HG02885 (cell line): ENCODE data around the gene CD99L2.
A peak's percentile ranks its signal among the peaks of the same experiment; 100 is the strongest.

Source experiments
- ATAC-seq: cut with Tn5 transposase; IDR thresholded peaks from one replicate; pipeline ENCODE4 v1.9.1; 2021; ENCODE audit warnings: mild to moderate bottlenecking; ENCODE audit not compliant: unreplicated experiment, poor library complexity

Gene CD99L2

GRCh38 chrX:150898343-150899190 lies at the start of gene CD99L2:
CD99L2 (minus strand) TSS chrX:150898668; CDS start chrX:150898588, 80 bp downstream.
- peak; percentile 90 for ATAC-seq

- no peak for ATAC-seq
Measured at GRCh38 chrX:150944233-150944632, 45.8 kb upstream of the CD99L2 start.

DNA sequence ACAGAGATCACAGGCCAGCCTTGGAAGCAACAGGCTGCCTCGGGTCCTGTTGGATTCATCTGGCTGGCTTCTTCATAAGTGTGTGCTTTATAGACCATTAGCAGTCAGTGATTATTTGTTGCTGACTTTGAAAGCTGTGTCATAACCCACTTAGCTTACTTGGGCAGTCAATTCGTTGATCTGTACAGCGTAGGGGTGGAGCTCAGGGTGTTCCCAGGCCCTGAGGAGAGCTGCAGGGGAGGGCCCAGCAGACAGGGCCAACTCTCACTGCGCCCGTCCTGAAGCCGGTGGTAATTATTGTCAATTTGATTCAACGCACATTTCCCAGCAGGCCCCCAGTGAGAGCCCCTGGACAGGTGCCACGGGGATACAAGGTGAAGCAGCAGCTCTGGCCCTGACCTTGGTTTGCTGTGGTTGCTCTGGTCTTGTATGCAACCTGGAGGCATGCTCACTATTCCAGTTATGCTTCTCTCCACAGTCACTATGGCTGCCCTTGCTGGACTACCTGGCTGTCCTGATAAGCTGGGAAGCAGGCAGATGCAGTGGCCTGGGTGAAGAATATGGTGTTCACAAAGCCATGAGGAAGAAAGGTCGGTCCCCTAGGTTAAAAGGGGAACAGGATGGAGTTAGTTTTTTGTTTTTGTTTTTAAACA lies 44.6 kb upstream of the CD99L2 start:
- ATAC-seq, result no peak

GRCh38 chrX:150941580-150941979 lies 43.1 kb upstream of the CD99L2 start:
- ATAC-seq, result no peak

- ATAC-seq, result no peak
Measured at GRCh38 chrX:150940844-150941495, 42.5 kb upstream of the CD99L2 start.

DNA sequence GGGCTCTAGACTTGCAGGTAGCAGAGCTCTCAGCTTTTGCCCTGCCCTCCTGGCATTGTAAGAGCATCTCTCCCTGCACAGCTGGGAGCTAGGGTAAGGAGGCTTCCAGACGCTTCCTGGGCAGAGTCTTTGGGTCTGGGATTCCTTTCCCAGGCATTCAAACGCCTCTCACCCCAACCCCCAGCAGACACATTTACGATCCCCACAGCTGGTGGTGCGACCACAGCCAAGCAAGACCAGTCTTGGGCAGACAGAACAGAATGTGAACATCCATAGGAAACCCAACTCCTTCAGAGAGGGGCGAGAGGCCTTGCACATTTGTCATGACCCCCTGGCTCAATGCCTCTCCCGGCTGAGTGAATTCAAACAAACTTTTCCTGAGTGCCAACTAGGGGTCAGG lies 38.1 kb upstream of the CD99L2 start:
- ATAC-seq, result no peak

GRCh38 chrX:150935467-150935866 lies 37.0 kb upstream of the CD99L2 start:
- no peak for ATAC-seq

DNA sequence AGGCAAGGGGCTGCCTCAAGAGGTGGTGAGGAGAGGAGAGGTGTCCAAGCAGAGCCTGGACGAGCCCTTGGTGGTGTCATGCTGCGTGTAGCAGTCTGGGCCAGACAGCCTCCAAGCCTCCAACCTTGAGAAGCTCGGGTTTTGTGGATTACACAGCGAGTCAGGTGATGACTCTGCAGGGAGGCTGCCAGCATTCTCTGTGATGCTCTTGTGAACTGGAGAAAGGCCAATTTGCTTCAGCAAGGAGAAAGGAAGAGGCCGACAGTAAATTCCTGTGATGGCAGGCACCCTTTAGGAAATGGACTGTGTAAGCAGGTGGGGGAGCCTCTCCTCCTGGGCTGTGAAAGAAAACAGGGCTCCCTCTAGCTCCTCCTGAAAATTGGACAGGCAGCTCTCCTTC lies 36.0 kb upstream of the CD99L2 start:
- ATAC-seq, result no peak

DNA sequence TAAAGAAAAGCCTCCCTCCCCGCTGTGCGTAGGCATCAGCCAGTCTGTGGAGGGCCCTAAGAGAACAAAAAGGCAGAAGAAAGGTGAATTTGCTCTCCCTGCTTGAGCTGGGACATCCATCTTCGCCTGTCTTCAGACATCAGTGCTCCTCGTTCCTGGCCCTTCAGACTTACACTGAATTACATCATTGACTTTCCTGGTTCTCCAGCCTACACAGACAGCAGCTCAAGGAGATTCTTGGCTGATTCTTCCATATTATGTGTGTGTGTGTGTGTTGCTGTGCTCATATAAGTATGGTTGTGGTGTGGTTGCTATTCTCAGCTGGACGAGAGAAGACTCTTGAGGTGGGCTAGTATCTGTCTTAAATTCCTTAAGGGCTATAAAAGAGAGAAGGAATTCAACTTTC lies 35.5 kb upstream of the CD99L2 start:
- ATAC-seq, result no peak

GRCh38 chrX:150929058-150929457 lies 30.6 kb upstream of the CD99L2 start:
- ATAC-seq, result no peak

DNA sequence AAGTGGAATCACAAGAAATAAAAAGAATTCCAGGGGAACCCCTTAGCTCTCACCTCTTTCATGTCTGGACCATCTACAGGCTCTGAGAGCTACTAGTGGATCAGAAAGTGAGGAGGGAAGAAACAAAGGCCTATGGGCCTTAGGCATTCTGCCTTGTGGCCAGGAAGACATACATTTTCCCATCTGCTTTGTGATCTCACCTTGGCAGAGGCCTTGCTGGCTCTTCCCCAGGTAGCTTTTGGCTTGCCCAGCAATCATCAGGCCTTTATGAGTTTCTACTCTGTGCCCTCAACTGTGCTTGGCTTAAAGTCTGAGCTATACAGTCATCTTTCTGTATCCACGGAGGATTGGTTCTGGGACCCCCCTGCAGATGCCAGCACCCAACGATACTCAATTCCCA lies 28.3 kb upstream of the CD99L2 start:
- no peak for ATAC-seq

DNA sequence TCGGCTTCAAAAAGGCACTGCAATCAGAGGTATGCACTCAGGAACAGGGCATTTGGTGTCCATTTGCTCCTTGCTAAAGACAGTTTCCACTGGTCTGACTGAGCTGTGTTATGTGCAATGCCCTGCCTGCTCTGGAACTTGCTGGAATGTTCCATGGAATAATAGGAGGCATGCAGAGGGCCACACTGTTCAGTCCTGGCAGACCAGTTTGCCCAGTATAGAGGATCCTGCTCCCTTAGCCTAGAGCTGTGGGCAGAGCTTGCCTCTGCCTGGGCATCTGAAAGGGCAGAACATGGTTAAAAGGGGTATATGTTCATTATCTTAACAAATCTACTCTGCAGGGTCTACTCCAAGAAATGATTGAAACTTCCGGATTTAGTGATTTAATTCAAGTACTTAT lies 27.8 kb upstream of the CD99L2 start:
- no peak for ATAC-seq

- no peak for ATAC-seq
Measured at GRCh38 chrX:150919401-150919800, 20.9 kb upstream of the CD99L2 start.

- no peak for ATAC-seq
Measured at GRCh38 chrX:150913511-150913910, 15.0 kb upstream of the CD99L2 start.

GRCh38 chrX:150907474-150907873 lies 9.0 kb upstream of the CD99L2 start:
- ATAC-seq, result no peak

DNA sequence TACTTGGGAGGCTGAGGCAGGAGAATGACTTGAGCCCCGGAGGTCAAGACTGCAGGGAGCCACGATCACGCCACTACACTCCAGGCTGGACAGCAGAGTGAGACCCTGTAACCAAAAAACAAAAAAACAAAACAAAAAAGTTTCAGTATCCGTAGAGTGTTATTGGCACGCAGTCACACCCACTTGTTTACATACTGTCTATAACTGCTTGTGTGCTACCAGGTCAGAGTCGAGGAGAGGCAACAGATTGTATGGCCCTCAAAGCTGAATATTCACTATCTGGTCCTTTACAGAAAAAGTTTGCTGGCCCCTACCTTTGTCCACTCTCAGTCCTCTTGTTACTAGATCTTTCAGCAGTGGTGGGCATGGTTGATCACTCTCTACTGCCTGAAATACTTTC lies 8.2 kb upstream of the CD99L2 start:
- no peak for ATAC-seq

DNA sequence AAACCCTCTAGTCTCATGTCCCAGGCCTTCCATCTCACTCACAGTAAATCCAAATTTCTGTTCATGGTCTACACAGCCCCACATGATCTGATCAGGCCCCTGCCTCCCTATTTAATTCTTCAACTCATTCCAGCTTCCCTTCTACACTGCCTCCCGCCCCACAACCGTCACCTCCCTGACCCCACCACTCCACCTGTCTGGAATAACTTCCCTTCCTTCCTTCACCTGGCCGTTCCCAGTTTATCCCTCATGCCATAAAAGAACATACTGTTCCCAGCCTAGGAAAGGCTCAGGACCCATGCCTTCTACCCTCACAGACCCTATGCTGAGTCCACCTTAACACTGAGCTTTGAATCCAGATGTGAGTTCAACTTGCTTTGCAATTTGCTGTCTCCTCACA lies 6.8 kb upstream of the CD99L2 start:
- ATAC-seq, result no peak

GRCh38 chrX:150903110-150903508 lies 4.6 kb upstream of the CD99L2 start:
- ATAC-seq, result no peak

DNA sequence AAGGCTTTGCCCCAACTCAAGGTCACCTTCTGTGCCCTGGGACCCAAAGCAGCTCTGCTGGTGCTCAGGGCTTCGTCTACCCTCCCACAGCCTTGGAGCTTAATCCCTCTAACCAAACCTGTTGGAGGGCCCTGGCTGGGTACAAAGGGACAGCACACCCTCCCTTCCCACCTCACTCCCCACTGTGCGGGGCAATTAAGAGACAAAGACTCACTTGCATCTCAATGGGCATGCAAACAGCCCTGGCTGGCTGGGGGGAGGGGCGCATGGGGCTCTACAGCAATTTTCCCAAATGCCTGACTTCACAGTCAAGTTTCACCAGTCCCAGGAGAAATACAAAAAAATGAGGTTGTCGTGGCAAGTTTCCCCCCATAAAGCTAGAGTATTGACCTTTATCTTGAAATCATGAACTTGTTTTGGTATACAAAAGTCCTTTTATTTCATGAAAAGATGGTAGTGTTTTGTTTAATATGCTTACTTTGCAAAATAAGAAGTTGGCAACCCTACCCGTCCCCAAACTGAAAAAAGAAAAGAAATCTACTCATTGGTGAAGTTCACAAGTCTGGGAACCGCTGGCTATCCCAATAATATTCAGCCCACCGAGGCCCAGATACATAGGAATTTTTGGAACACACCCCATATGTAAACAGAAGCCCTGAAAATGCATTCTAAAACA lies 4.1 kb upstream of the CD99L2 start:
- no peak for ATAC-seq

GRCh38 chrX:150899191-150899757 lies 806 bp upstream of the CD99L2 start:
- ATAC-seq, result peak; percentile 55
